A549 (cell line): ENCODE data around the gene EYA2.

Experiments
- CBX2 ChIP-seq: fragments of 200-600 bp; sonication (generic); IDR thresholded peaks from 2 replicates; pipeline ENCODE4 v1.6.1; 2016; ENCODE audit warnings: low read depth, mild to moderate bottlenecking, borderline replicate concordance
- CHD2 ChIP-seq: fragments of 150-350 bp; IDR thresholded peaks from 2 replicates; pipeline ENCODE4 v1.6.1; 2014; ENCODE audit warnings: low read length; ENCODE audit not compliant: partially characterized antibody
- CTCF ChIP-seq: fragments of >200 bp; sonication (Bioruptor Twin); formaldehyde crosslinking; IDR thresholded peaks from 3 replicates; pipeline ENCODE4 v1.5.1; 2016
- POLR2A ChIP-seq: IDR thresholded peaks from 2 replicates; pipeline ENCODE4 v1.6.1; 2012; ENCODE audit warnings: mild to moderate bottlenecking, low read length
- TF ChIP-seq, protein P1 (sequence below): IDR thresholded peaks from 2 replicates; pipeline ENCODE4 v1.6.1; 2012
- TF ChIP-seq, protein P2 (sequence below): fragments of 450-650 bp; IDR thresholded peaks from 2 replicates; pipeline ENCODE4 v1.6.1; 2014; ENCODE audit warnings: antibody characterized with exemption

DNA sequence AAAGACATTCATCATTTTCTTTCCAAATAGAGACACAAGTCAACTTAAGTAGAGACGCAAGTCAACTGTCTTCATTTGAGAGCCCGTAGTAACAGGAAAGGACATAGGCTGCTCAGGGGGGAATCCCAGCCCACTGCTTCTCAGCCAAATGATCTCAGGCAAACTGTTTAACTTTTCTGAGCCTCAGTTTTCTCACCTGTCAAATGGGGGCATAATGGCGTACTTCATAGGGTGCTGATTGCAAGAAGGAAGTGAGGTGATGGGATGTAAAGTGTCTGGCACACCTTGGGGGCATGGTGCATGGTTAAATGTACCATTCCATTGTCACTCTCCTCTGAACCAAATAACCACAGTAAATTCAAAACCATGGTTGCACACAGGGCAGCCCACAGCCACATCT, 96.5 kb downstream of the EYA2 start:
- no peak for TF ChIP-seq POLR2A
- TF ChIP-seq CTCF: no peak
- TF ChIP-seq, protein P1, sequence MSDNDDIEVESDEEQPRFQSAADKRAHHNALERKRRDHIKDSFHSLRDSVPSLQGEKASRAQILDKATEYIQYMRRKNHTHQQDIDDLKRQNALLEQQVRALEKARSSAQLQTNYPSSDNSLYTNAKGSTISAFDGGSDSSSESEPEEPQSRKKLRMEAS: no peak
- TF ChIP-seq, protein P2, sequence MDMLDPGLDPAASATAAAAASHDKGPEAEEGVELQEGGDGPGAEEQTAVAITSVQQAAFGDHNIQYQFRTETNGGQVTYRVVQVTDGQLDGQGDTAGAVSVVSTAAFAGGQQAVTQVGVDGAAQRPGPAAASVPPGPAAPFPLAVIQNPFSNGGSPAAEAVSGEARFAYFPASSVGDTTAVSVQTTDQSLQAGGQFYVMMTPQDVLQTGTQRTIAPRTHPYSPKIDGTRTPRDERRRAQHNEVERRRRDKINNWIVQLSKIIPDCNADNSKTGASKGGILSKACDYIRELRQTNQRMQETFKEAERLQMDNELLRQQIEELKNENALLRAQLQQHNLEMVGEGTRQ: no peak
- TF ChIP-seq CHD2: no peak
- TF ChIP-seq CBX2: no peak
